ENCODE results near the gene MDC1. TPM values are rescaled to one million over a fixed set of nuclear protein-coding genes. Genes with fewer than 3 reads are reported as not detected.
A peak's percentile ranks its signal among the peaks of the same experiment; 100 is the strongest.

Gene MDC1
- total RNA-seq, 1 experiment from 2014 or later = 66.6 TPM

- Mint-ChIP-seq H3K9me3 (ENCODE audit: low read depth, unreplicated experiment) (no peaks in the 10 kb centered on the region), H3K4me3 (ENCODE audit: low read depth, unreplicated experiment) (peak overlapping the region; percentile 78), H3K27me3 (ENCODE audit: unreplicated experiment) (no peaks in the 10 kb centered on the region), H3K36me3 (ENCODE audit: insufficient read depth, unreplicated experiment) (peaks cover 69% of the 10 kb centered on the region), H3K4me1 (ENCODE audit: low read depth, unreplicated experiment) (peaks cover 88% of the 10 kb centered on the region), H3K27ac (ENCODE audit: unreplicated experiment) (peak overlapping the region; percentile 89)
- TF ChIP-seq, protein P1, sequence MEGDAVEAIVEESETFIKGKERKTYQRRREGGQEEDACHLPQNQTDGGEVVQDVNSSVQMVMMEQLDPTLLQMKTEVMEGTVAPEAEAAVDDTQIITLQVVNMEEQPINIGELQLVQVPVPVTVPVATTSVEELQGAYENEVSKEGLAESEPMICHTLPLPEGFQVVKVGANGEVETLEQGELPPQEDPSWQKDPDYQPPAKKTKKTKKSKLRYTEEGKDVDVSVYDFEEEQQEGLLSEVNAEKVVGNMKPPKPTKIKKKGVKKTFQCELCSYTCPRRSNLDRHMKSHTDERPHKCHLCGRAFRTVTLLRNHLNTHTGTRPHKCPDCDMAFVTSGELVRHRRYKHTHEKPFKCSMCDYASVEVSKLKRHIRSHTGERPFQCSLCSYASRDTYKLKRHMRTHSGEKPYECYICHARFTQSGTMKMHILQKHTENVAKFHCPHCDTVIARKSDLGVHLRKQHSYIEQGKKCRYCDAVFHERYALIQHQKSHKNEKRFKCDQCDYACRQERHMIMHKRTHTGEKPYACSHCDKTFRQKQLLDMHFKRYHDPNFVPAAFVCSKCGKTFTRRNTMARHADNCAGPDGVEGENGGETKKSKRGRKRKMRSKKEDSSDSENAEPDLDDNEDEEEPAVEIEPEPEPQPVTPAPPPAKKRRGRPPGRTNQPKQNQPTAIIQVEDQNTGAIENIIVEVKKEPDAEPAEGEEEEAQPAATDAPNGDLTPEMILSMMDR (IDR thresholded peaks at IDR 0.05; ENCODE audit: unreplicated experiment) = no peak
- CTCF ChIA-PET = interaction anchor here (1.0 to 2.8 kb wide), 3 partner anchors 8 to 35 kb away, joined by 3 to 7 read pairs (median 7); no protein-coding TSS in a partner anchor
- BruUV-seq (replicated peaks) = no TSS peak
- peak; percentile 88 for DNase-seq
- intact Hi-C loops (cut with micrococcal nuclease; ENCODE audit: unreplicated experiment) = no loop called here
These were observed 30.0 kb downstream of the MDC1 start for GRCh38 chr6:30686908-30687658.

DNA sequence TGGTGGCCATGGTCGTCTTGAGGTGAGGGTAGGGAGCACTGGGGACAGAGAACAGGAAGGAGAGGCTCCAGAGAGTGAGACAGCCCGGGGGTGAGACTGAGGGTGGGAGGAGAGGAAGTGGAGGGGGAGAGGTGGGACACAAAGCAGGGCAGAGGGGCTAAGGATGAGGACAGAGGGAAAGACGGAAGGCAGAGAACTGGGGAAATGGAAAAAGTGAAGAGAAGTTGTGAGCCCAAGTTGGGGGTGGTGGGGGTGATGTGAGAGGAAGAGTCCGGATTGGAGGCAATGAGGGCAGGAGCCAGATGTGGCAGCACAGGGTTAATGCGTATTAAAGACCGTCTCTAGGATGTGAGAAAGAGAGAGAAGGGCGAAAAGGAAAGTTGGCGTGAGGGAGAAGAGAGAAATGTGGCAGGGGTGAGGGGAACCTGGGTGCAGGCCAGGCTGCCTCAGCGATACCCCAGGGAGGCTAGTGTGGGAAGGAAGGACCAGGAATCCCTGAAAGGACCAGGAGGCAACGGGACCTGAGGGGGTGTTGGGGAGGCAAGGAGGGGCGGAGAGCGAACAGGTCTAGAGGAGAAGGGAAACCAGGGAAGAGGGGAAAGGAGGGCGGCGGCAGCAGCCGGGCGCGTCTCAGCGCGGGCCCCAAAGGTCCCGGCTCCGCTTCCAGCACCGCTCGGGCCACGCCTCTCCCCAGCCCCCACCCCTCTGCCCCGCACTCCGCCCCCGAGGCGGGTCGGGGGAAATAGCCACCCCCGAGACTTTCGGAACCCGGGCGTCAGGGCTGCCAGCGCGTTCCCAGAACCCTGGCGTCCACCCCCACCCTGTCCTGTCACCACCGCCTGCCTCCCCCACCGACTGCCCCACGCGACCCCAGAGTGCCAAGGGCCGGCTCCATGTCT, 30.8 kb downstream of the MDC1 start, which contains the start of gene PPP1R18:
PPP1R18 (minus strand) TSS at position 637 of the 899 bp plus-strand sequence; CDS start at position 10, 627 bp downstream.
- no peaks in the 10 kb centered on the region for H3K9me3 Mint-ChIP-seq (ENCODE audit: low read depth, unreplicated experiment)
- TF ChIP-seq, protein P1 (IDR thresholded peaks at IDR 0.05; ENCODE audit: unreplicated experiment) = no peak
- H3K4me3 Mint-ChIP-seq (ENCODE audit: low read depth, unreplicated experiment) = peak within 1 kb of the TSS; percentile 78
- H3K36me3 Mint-ChIP-seq (ENCODE audit: insufficient read depth, unreplicated experiment) = peaks cover 70% of the 10 kb centered on the region
- intact Hi-C loops (cut with micrococcal nuclease; ENCODE audit: unreplicated experiment) = no loop called here
- peak within 1 kb of the TSS; percentile 89 for H3K27ac Mint-ChIP-seq (ENCODE audit: unreplicated experiment)
- no peaks in the 10 kb centered on the region for H3K27me3 Mint-ChIP-seq (ENCODE audit: unreplicated experiment)
- CTCF ChIA-PET = no interaction called here
- BruUV-seq (replicated peaks) = no TSS peak
- peaks cover 88% of the 10 kb centered on the region for H3K4me1 Mint-ChIP-seq (ENCODE audit: low read depth, unreplicated experiment)
- DNase-seq = peak; percentile 63

- TF ChIP-seq, protein P1 (IDR thresholded peaks at IDR 0.05; ENCODE audit: unreplicated experiment) = no peak
- H3K4me1 Mint-ChIP-seq (ENCODE audit: low read depth, unreplicated experiment) = peaks cover 87% of the 10 kb centered on the region
- CTCF ChIA-PET = no interaction called here
- intact Hi-C loops (cut with micrococcal nuclease; ENCODE audit: unreplicated experiment) = no loop called here
- DNase-seq = no peak
- peaks cover 69% of the 10 kb centered on the region for H3K36me3 Mint-ChIP-seq (ENCODE audit: insufficient read depth, unreplicated experiment)
- no peaks in the 10 kb centered on the region for H3K27me3 Mint-ChIP-seq (ENCODE audit: unreplicated experiment)
- peak overlapping the region; percentile 89 for H3K27ac Mint-ChIP-seq (ENCODE audit: unreplicated experiment)
- no peaks in the 10 kb centered on the region for H3K9me3 Mint-ChIP-seq (ENCODE audit: low read depth, unreplicated experiment)
- H3K4me3 Mint-ChIP-seq (ENCODE audit: low read depth, unreplicated experiment) = peak overlapping the region; percentile 78
- BruUV-seq (replicated peaks) = TSS peak; percentile 22
These were observed 31.7 kb downstream of the MDC1 start for GRCh38 chr6:30685157-30686008.
